ENCODE results near the gene TDRD15.
"Not testable (repeated sequence)": the region's sequence is repeated elsewhere in the genome, so short reads cannot be mapped to it uniquely, and the experiment has no call there.

TDRD15 gene

GRCh38 chr2:21148718-21149117 lies 24.9 kb downstream of the TDRD15 start:
- POLR2A ChIA-PET: no interaction called here
- TF ChIP-seq PKNOX1 (IDR thresholded peaks at IDR 0.05) (no peak), NFRKB (IDR thresholded peaks at IDR 0.05) (no peak), BHLHE40 (IDR thresholded peaks at IDR 0.05; ENCODE audit: borderline replicate concordance) (no peak), ELF4 (IDR thresholded peaks at IDR 0.05) (no peak), L3MBTL2 (conservative IDR thresholded peaks at IDR 0.05) (no peak), HDGF (IDR thresholded peaks at IDR 0.05; ENCODE audit: borderline replicate concordance) (no peak), LEF1 (IDR thresholded peaks at IDR 0.05; ENCODE audit: borderline replicate concordance) (no peak), SUZ12 (IDR thresholded peaks at IDR 0.05) (no peak), TARDBP (IDR thresholded peaks at IDR 0.05) (no peak), CTBP1 (IDR thresholded peaks at IDR 0.05; ENCODE audit: borderline replicate concordance) (no peak), SP1 (IDR thresholded peaks at IDR 0.05) (no peak), FOXK2 (IDR thresholded peaks at IDR 0.05) (no peak), FOXM1 (IDR thresholded peaks at IDR 0.05; ENCODE audit: borderline replicate concordance) (no peak), ARNT (IDR thresholded peaks at IDR 0.05) (no peak)
- DNase-seq (ENCODE audit: extremely low spot score): no peak
- CTCF ChIA-PET: no interaction called here

- DNase-seq (ENCODE audit: extremely low spot score); POLR2A ChIA-PET; CTCF ChIA-PET: not testable (repeated sequence)
Measured at GRCh38 chr2:21151234-21151633, 27.5 kb downstream of the TDRD15 start.

GRCh38 chr2:21155365-21156136 lies 31.8 kb downstream of the TDRD15 start:
- DNase-seq (ENCODE audit: extremely low spot score): no peak
- no peak for TF ChIP-seq ARNT (IDR thresholded peaks at IDR 0.05)
- TF ChIP-seq NFRKB (IDR thresholded peaks at IDR 0.05): no peak
- TF ChIP-seq CTBP1 (IDR thresholded peaks at IDR 0.05; ENCODE audit: borderline replicate concordance): no peak
- TF ChIP-seq ELF4 (IDR thresholded peaks at IDR 0.05): no peak
- no peak for TF ChIP-seq PKNOX1 (IDR thresholded peaks at IDR 0.05)
- no peak for TF ChIP-seq HDGF (IDR thresholded peaks at IDR 0.05; ENCODE audit: borderline replicate concordance)
- no peak for TF ChIP-seq FOXA1 (IDR thresholded peaks at IDR 0.05)
- ChIA-PET CTCF (no interaction called here), POLR2A (no interaction called here)

GRCh38 chr2:21161122-21161521 lies 37.4 kb downstream of the TDRD15 start:
- DNase-seq (ENCODE audit: extremely low spot score): no peak
- CTCF ChIA-PET: no interaction called here
- POLR2A ChIA-PET: no interaction called here
- TF ChIP-seq CTBP1 (IDR thresholded peaks at IDR 0.05; ENCODE audit: borderline replicate concordance) (no peak), FOXA1 (IDR thresholded peaks at IDR 0.05) (no peak), ELF4 (IDR thresholded peaks at IDR 0.05) (no peak), SUZ12 (IDR thresholded peaks at IDR 0.05) (no peak), LEF1 (IDR thresholded peaks at IDR 0.05; ENCODE audit: borderline replicate concordance) (no peak), L3MBTL2 (conservative IDR thresholded peaks at IDR 0.05) (no peak), TARDBP (IDR thresholded peaks at IDR 0.05) (no peak), SP1 (IDR thresholded peaks at IDR 0.05) (no peak), HDGF (IDR thresholded peaks at IDR 0.05; ENCODE audit: borderline replicate concordance) (no peak), ZNF384 (IDR thresholded peaks at IDR 0.05) (no peak)

GRCh38 chr2:21161832-21162614 lies 38.3 kb downstream of the TDRD15 start:
- POLR2A ChIA-PET: no interaction called here
- TF ChIP-seq LEF1 (IDR thresholded peaks at IDR 0.05; ENCODE audit: borderline replicate concordance): no peak
- TF ChIP-seq ZNF384 (IDR thresholded peaks at IDR 0.05): no peak
- DNase-seq (ENCODE audit: extremely low spot score): no peak
- CTCF ChIA-PET: no interaction called here

- no peak for DNase-seq (ENCODE audit: extremely low spot score)
- CTCF ChIA-PET: no interaction called here
- TF ChIP-seq ELF4 (IDR thresholded peaks at IDR 0.05) (no peak), FOXA1 (IDR thresholded peaks at IDR 0.05) (no peak), NFRKB (IDR thresholded peaks at IDR 0.05) (no peak), HDGF (IDR thresholded peaks at IDR 0.05; ENCODE audit: borderline replicate concordance) (no peak), SUZ12 (IDR thresholded peaks at IDR 0.05) (no peak), SP1 (IDR thresholded peaks at IDR 0.05) (no peak), TARDBP (IDR thresholded peaks at IDR 0.05) (no peak), BHLHE40 (IDR thresholded peaks at IDR 0.05; ENCODE audit: borderline replicate concordance) (no peak), FOXK2 (IDR thresholded peaks at IDR 0.05) (no peak), ZNF384 (IDR thresholded peaks at IDR 0.05) (no peak)
- POLR2A ChIA-PET: no interaction called here
Measured at GRCh38 chr2:21162615-21162878, 38.8 kb downstream of the TDRD15 start.

- CTCF ChIA-PET: no interaction called here
- TF ChIP-seq L3MBTL2 (conservative IDR thresholded peaks at IDR 0.05): no peak
- TF ChIP-seq BHLHE40 (IDR thresholded peaks at IDR 0.05; ENCODE audit: borderline replicate concordance): no peak
- TF ChIP-seq NFRKB (IDR thresholded peaks at IDR 0.05): no peak
- TF ChIP-seq FOXM1 (IDR thresholded peaks at IDR 0.05; ENCODE audit: borderline replicate concordance): no peak
- TF ChIP-seq HDGF (IDR thresholded peaks at IDR 0.05; ENCODE audit: borderline replicate concordance): no peak
- no peak for TF ChIP-seq ELF4 (IDR thresholded peaks at IDR 0.05)
- no peak for TF ChIP-seq FOXA1 (IDR thresholded peaks at IDR 0.05)
- POLR2A ChIA-PET: no interaction called here
- DNase-seq (ENCODE audit: extremely low spot score): no peak
Measured at GRCh38 chr2:21163213-21163612, 39.4 kb downstream of the TDRD15 start.
